K562 (cell line): ENCODE measurements around the gene NTN3. TPM values are rescaled to one million over a fixed set of nuclear protein-coding genes. Genes with fewer than 3 reads are reported as not detected.

Experiments used
- ATAC-seq: fragments of 200-7000 bp; cut with Tn5 transposase; 3 replicates; pipeline ENCODE4 v1.9.1; 2020; ENCODE audit warnings: moderate library complexity
- BruUV-seq: library from RNA; stranded (reverse); fragments of 400-500 nt; replicated peaks from 2 replicates; lab custom pipeline; 2021; lab: Mats Ljungman, UMichigan
- CTCF ChIA-PET: fragments of 300-600 bp; formaldehyde crosslinking; extraction: SDS; loops from one replicate; lab custom pipeline; 2021; ENCODE audit warnings: low intra/inter-chr PET ratio; lab: Yijun Ruan, JAX
- POLR2A ChIA-PET: fragments of 300-600, 350-650 bp; sonication (Branson Sonifier 250); formaldehyde crosslinking; extraction: SDS; loops from one replicate; lab custom pipeline; 2021; ENCODE audit warnings: antibody characterized with exemption, inconsistent platforms; lab: Yijun Ruan, JAX
- DNase-seq, 4 experiments: peaks; one replicate each; pipeline versions ENCODE4 v3.0.0 to v3.0.0-alpha.2; 2011 to 2018; ENCODE audit warnings: low spot score in 3 of 4, mixed read lengths in 3 of 4; ENCODE audit errors: extremely low read depth in 1 of 4
- FAIRE-seq: peaks from 2 replicates; lab custom pipeline; 2011; peaks lifted over from hg19 to GRCh38; lab: Jason Lieb, UNC
- H2AFZ ChIP-seq: 2 replicates; pipeline ENCODE4 v1.6.0; 2011; ENCODE audit warnings: low read depth, low read length, control low read depth, inconsistent platforms
- H3K27ac ChIP-seq: fragments of 200-600 bp; 3 replicates; pipeline ENCODE4 v1.8.0; 2011; ENCODE audit warnings: low read depth, mild to moderate bottlenecking, control low read depth, inconsistent platforms, low read length, moderate library complexity, mixed read lengths; ENCODE audit errors: extremely low read depth
- H3K27me3 ChIP-seq, 2 experiments: fragments of 300-600 bp in 1 of 2; 2 replicates in 1 of 2; 3 replicates in 1 of 2; pipeline versions ENCODE4 v1.6.0 to v1.8.0; 2011; ENCODE audit warnings: inconsistent platforms in 2 of 2, low read length in 2 of 2, mild to moderate bottlenecking in 1 of 2, mixed read lengths in 1 of 2, moderate library complexity in 1 of 2; ENCODE audit not compliant: control insufficient read depth in 2 of 2, insufficient read depth in 2 of 2
- H3K36me3 ChIP-seq: fragments of 300-600 bp; 3 replicates; pipeline ENCODE4 v1.8.0; 2011; ENCODE audit warnings: mild to moderate bottlenecking, low read length, inconsistent platforms; ENCODE audit not compliant: control insufficient read depth, insufficient read depth
- H3K4me1 ChIP-seq, 2 experiments: fragments of 200-600 bp in 1 of 2; replicated peaks in 1 of 2; 2 replicates in 1 of 2; 3 replicates in 1 of 2; pipeline versions ENCODE4 v1.5.1 to v1.8.0; 2011; ENCODE audit warnings: inconsistent platforms in 2 of 2, low read length in 2 of 2, mild to moderate bottlenecking in 1 of 2, mixed read lengths in 1 of 2, moderate library complexity in 1 of 2; ENCODE audit not compliant: control insufficient read depth in 2 of 2, insufficient read depth in 2 of 2
- H3K4me2 ChIP-seq: 2 replicates; pipeline ENCODE4 v1.6.1; 2011; ENCODE audit warnings: low read length, control low read depth, inconsistent platforms, mixed read lengths; ENCODE audit not compliant: insufficient read depth
- H3K4me3 ChIP-seq: fragments of 200-600 bp; sonication (generic), shearing (Covaris generic); 2 replicates; pipeline ENCODE4 v1.5.1; 2016; ENCODE audit warnings: control low read depth, inconsistent platforms
- H3K79me2 ChIP-seq: fragments of 200-600 bp; 3 replicates; pipeline ENCODE4 v1.8.0; 2011; ENCODE audit warnings: low read length, inconsistent platforms; ENCODE audit not compliant: control insufficient read depth, insufficient read depth
- H3K9ac ChIP-seq, 2 experiments: 2 replicates each; pipeline versions ENCODE4 v1.6.0 to v1.6.1; 2011; ENCODE audit warnings: low read depth in 2 of 2, low read length in 2 of 2, control low read depth in 1 of 2, inconsistent platforms in 1 of 2, mild to moderate bottlenecking in 1 of 2, mixed read lengths in 1 of 2; ENCODE audit not compliant: insufficient read depth in 1 of 2
- H3K9me1 ChIP-seq: one replicate; pipeline ENCODE4 v1.6.0; 2011; ENCODE audit warnings: inconsistent platforms, mild to moderate bottlenecking, low read length, moderate library complexity; ENCODE audit not compliant: control insufficient read depth, insufficient read depth
- H3K9me3 ChIP-seq: replicated peaks from 2 replicates; pipeline ENCODE4 v1.5.1; 2011; ENCODE audit warnings: low read depth, low read length, inconsistent platforms; ENCODE audit not compliant: control insufficient read depth, insufficient read depth
- H4K20me1 ChIP-seq: replicated peaks from 2 replicates; pipeline ENCODE4 v1.6.1; 2011; ENCODE audit warnings: low read length, inconsistent platforms, mixed read lengths; ENCODE audit not compliant: control insufficient read depth, insufficient read depth
- ATF6 ChIP-seq: sonication (generic); formaldehyde crosslinking; IDR thresholded peaks from 2 replicates; pipeline ENCODE4 v1.4.0; 2020; ENCODE audit warnings: mild to moderate bottlenecking, missing genetic modification reagents
- BRCA1 ChIP-seq, 2 experiments: fragments of 450-650 bp in 1 of 2; sonication (generic) in 1 of 2; formaldehyde crosslinking in 1 of 2; IDR thresholded peaks; 2 replicates each; pipeline versions ENCODE4 v1.5.0 to v1.6.1; 2017 to 2020; ENCODE audit warnings: mild to moderate bottlenecking in 1 of 2, missing genetic modification reagents in 1 of 2
- ETS2 ChIP-seq: IDR thresholded peaks from 2 replicates; pipeline ENCODE4 v1.6.1; 2016; ENCODE audit warnings: borderline replicate concordance, missing genetic modification characterization, mild to moderate bottlenecking, moderate library complexity, missing compliant biosample characterization; ENCODE audit not compliant: poor library complexity, severe bottlenecking
- ETV5 ChIP-seq: sonication (generic); formaldehyde crosslinking; IDR thresholded peaks from 2 replicates; pipeline ENCODE4 v1.4.0; 2020; ENCODE audit warnings: low read depth, mild to moderate bottlenecking, missing genetic modification reagents
- HDAC6 ChIP-seq: IDR thresholded peaks from 2 replicates; pipeline ENCODE4 v1.6.1; 2012; ENCODE audit warnings: low read depth, mild to moderate bottlenecking, control low read depth, inconsistent platforms, low read length, moderate library complexity
- MAFG ChIP-seq: fragments of 450-650 bp; conservative IDR thresholded peaks from 2 replicates; pipeline ENCODE4 v1.6.1; 2016; ENCODE audit warnings: missing genetic modification characterization, missing compliant biosample characterization
- NCOA6 ChIP-seq: fragments of 450-650 bp; IDR thresholded peaks from 2 replicates; pipeline ENCODE4 v1.6.1; 2017; ENCODE audit warnings: mild to moderate bottlenecking
- RBFOX2 ChIP-seq: fragments of 200-400 bp; formaldehyde crosslinking; IDR thresholded peaks from 2 replicates; pipeline ENCODE4 v1.6.1; 2017; ENCODE audit warnings: low read depth, mild to moderate bottlenecking, low read length, moderate library complexity
- TSHZ1 ChIP-seq: fragments of 250-450 bp; sonication (Bioruptor Pico); IDR thresholded peaks from 2 replicates; pipeline ENCODE4 v1.4.0; 2020; ENCODE audit warnings: mild to moderate bottlenecking, moderate library complexity
- ZBTB2 ChIP-seq: fragments of 450-650 bp; IDR thresholded peaks from 2 replicates; pipeline ENCODE4 v1.6.1; 2016; ENCODE audit warnings: antibody characterized with exemption
- ZNF324 ChIP-seq: fragments of 250-450 bp; sonication (Bioruptor Pico); IDR thresholded peaks from 2 replicates; pipeline ENCODE4 v1.4.0; 2020; ENCODE audit warnings: mild to moderate bottlenecking
- ZNF77 ChIP-seq: fragments of 250-450 bp; sonication (Bioruptor Pico); IDR thresholded peaks from 2 replicates; pipeline ENCODE4 v1.5.0; 2020
- WGBS: fragments of 100-300 bp; shearing (Covaris generic); methylation state at CpG from one replicate; pipeline ENCODE4 v1.1.6; 2016; ENCODE audit warnings: low coverage, mixed read lengths; ENCODE audit not compliant: insufficient coverage; ENCODE audit errors: missing lambda C conversion rate; 5-methylcytosine and 5-hydroxymethylcytosine counted together
- in situ Hi-C: fragments of 300-500 bp; cut with MboI; formaldehyde crosslinking; loops from 4 replicates; pipeline ENCODE4 v1.15.0; 2018; ENCODE audit warnings: inconsistent platforms, mixed read lengths
- intact Hi-C: fragments of 100-400 bp; cut with micrococcal nuclease; formaldehyde crosslinking; loops from 2 replicates; pipeline ENCODE4 v1.14.2; 2022
- polyA plus RNA-seq, 8 experiments: library from polyadenylated mRNA; depleted of rRNA in 4 of 8; stranded (reverse) in 5 of 8; unstranded in 3 of 8; fragments of >200 nt; fragmentation: Nextera tagmentation in 2 of 8; fragmentation: Illumina TruSeq in 1 of 8; extraction: Ambion mirVana in 2 of 8; extraction: Trizol in 1 of 8; gene quantifications; 2 replicates each; pipeline versions ENCODE4 v1.2.1 to v1.2.3, GENCODE V29; 2011 to 2014; ENCODE audit warnings: inconsistent platforms in 1 of 8, missing spikeins in 1 of 8
- total RNA-seq, 7 experiments: library from RNA; depleted of rRNA in 6 of 7; stranded (reverse); fragments of >200 nt in 6 of 7; fragmentation: Illumina TruSeq in 2 of 7; extraction: Trizol in 2 of 7; gene quantifications; 2 replicates each; pipeline versions ENCODE4 v1.2.1 to v1.2.3, GENCODE V29; 2011 to 2021; ENCODE audit warnings: low replicate concordance in 1 of 7
- TF ChIP-seq, protein P1 (sequence below): fragments of 250-450 bp; sonication (Bioruptor Pico); IDR thresholded peaks from 2 replicates; pipeline ENCODE4 v1.5.0; 2022; ENCODE audit warnings: mild to moderate bottlenecking

NTN3 gene
- total and polyA plus RNA-seq, 9 of the 15 experiments (the other 6 are each of a cell fraction or from before 2014, with no cell fraction given): not detected

GRCh38 chr16:2499890-2500429 is 28.9 kb downstream of the NTN3 start:
- Histone ChIP-seq H2AFZ (no peak overlapping the region), H3K9me3 (no peaks in the 10 kb centered on the region), H3K4me1 (peaks cover 17 to 77% of the 10 kb centered on the region in 2 experiments), H3K9me1 (no peaks in the 10 kb centered on the region), H3K27me3 (no peaks in the 10 kb centered on the region), H3K4me3 (no peak overlapping the region), H3K79me2 (peaks cover 19% of the 10 kb centered on the region), H3K9ac (peak overlapping the region in 1 of 2 experiments; percentile 13; a peak in 1 of 4 replicates), H3K36me3 (peaks cover 66% of the 10 kb centered on the region; the same call in 2 of the 3 replicates), H3K27ac (no peak overlapping the region), H3K4me2 (no peak overlapping the region), H4K20me1 (peaks cover 9% of the 10 kb centered on the region)
- FAIRE-seq (no peak), ATAC-seq (no peak), DNase-seq (no peak)
- BruUV-seq: no TSS peak
- intact Hi-C loops (loop anchor here (2.0 to 10.0 kb wide), 4 partner anchors 33 to 303 kb away; partner anchors contain the start of genes ABCA3, CASKIN1 and CCNF), in situ Hi-C loops (no loop called here)
- 89% methylated on average over 20 of the region's 29 CpGs for WGBS
- ChIA-PET CTCF (interaction anchor here (0.9 to 3.5 kb wide), 4 partner anchors 71 to 305 kb away, joined by 3 to 17 read pairs (median 8); partner anchors contain the start of gene CCNF), POLR2A (no interaction called here)
- TF ChIP-seq, protein P1, sequence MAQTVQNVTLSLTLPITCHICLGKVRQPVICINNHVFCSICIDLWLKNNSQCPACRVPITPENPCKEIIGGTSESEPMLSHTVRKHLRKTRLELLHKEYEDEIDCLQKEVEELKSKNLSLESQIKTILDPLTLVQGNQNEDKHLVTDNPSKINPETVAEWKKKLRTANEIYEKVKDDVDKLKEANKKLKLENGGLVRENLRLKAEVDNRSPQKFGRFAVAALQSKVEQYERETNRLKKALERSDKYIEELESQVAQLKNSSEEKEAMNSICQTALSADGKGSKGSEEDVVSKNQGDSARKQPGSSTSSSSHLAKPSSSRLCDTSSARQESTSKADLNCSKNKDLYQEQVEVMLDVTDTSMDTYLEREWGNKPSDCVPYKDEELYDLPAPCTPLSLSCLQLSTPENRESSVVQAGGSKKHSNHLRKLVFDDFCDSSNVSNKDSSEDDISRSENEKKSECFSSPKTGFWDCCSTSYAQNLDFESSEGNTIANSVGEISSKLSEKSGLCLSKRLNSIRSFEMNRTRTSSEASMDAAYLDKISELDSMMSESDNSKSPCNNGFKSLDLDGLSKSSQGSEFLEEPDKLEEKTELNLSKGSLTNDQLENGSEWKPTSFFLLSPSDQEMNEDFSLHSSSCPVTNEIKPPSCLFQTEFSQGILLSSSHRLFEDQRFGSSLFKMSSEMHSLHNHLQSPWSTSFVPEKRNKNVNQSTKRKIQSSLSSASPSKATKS (CRISPR knock-in tag): no peak
- no peak for TF ChIP-seq TSHZ1 (CRISPR knock-in tag)
- TF ChIP-seq HDAC6: no peak
- TF ChIP-seq ATF6 (CRISPR knock-in tag): no peak
- no peak for TF ChIP-seq MAFG (tag)
- no peak for TF ChIP-seq ETS2 (tag)
- no peak for TF ChIP-seq ZBTB2
- TF ChIP-seq RBFOX2: no peak
- TF ChIP-seq NCOA6: no peak
- TF ChIP-seq ZNF324 (CRISPR knock-in tag): no peak
- TF ChIP-seq ETV5 (CRISPR knock-in tag): no peak
- TF ChIP-seq BRCA1 (IDR thresholded peaks at IDR 0.05): no peak
- no peak for TF ChIP-seq BRCA1 (CRISPR knock-in tag; IDR thresholded peaks at IDR 0.05)
- no peak for TF ChIP-seq ZNF77 (CRISPR knock-in tag)
